GM12878 (cell line): ENCODE measurements around the gene MARVELD2. TPM values are rescaled to one million over a fixed set of nuclear protein-coding genes. Genes with fewer than 3 reads are reported as not detected.
A peak's percentile ranks its signal among the peaks of the same experiment; 100 is the strongest.

Experiments used
- BMI1 ChIP-seq: fragments of 450-650 bp; IDR thresholded peaks from 2 replicates; pipeline ENCODE4 v1.6.1; 2016; ENCODE audit warnings: mild to moderate bottlenecking, moderate library complexity, borderline replicate concordance
- CTCF ChIP-seq, 3 experiments: IDR thresholded peaks in 2 of 3; conservative IDR thresholded peaks in 1 of 3; 2 replicates each; pipeline ENCODE4 v1.5.1; 2011; ENCODE audit warnings: low read depth in 3 of 3, low read length in 3 of 3, mild to moderate bottlenecking in 3 of 3, control low read depth in 2 of 3, moderate library complexity in 2 of 3, inconsistent platforms in 1 of 3, mixed read lengths in 1 of 3; ENCODE audit not compliant: control insufficient read depth in 2 of 3, insufficient read depth in 1 of 3; ENCODE audit errors: extremely low read depth in 1 of 3
- CUX1 ChIP-seq: IDR thresholded peaks from 2 replicates; pipeline ENCODE4 v1.6.1; 2012; ENCODE audit warnings: improper control_type of control experiment, low read depth, low read length; ENCODE audit not compliant: insufficient replicate concordance
- ETV6 ChIP-seq, 2 experiments: fragments of 450-650 bp in 1 of 2; IDR thresholded peaks in 1 of 2; conservative IDR thresholded peaks in 1 of 2; 2 replicates each; pipeline ENCODE4 v1.6.1; 2014; ENCODE audit warnings: antibody characterized with exemption in 1 of 2, borderline replicate concordance in 1 of 2, low read depth in 1 of 2, mild to moderate bottlenecking in 1 of 2, moderate library complexity in 1 of 2
- GABPA ChIP-seq: IDR thresholded peaks from 2 replicates; pipeline ENCODE4 v1.6.1; 2014; ENCODE audit warnings: antibody characterized with exemption, low read depth, mild to moderate bottlenecking, inconsistent platforms
- JUND ChIP-seq: IDR thresholded peaks from 2 replicates; pipeline ENCODE4 v1.6.1; 2012; ENCODE audit warnings: low read depth, mild to moderate bottlenecking, low read length, improper control_type of control experiment, moderate library complexity
- NBN ChIP-seq: fragments of 450-650 bp; IDR thresholded peaks from 2 replicates; pipeline ENCODE4 v1.6.1; 2016
- PKNOX1 ChIP-seq: fragments of 450-650 bp; IDR thresholded peaks from 2 replicates; pipeline ENCODE4 v1.6.1; 2016; ENCODE audit warnings: mild to moderate bottlenecking
- RELA ChIP-seq: fragments of 450-650 bp; IDR thresholded peaks from 2 replicates; pipeline ENCODE4 v1.8.0; 2014; ENCODE audit warnings: borderline replicate concordance; ENCODE audit not compliant: partially characterized antibody
- TCF12 ChIP-seq: IDR thresholded peaks from 2 replicates; pipeline ENCODE4 v1.6.1; 2011; ENCODE audit warnings: low read depth, mild to moderate bottlenecking, low read length
- polyA plus RNA-seq, 11 experiments: library from polyadenylated mRNA; depleted of rRNA in 4 of 11; unstranded in 6 of 11; stranded (reverse) in 5 of 11; fragments of >200 nt; fragmentation: Nextera tagmentation in 4 of 11; fragmentation: Illumina TruSeq in 1 of 11; extraction: Ambion mirVana in 4 of 11; extraction: Trizol in 1 of 11; gene quantifications; 1 replicate in 1 of 11; 2 replicates in 10 of 11; pipeline versions ENCODE4 v1.2.1 to v1.2.3, GENCODE V29; 2011 to 2016; ENCODE audit warnings: inconsistent platforms in 2 of 11, missing spikeins in 2 of 11, low read depth in 1 of 11
- total RNA-seq, 4 experiments: library from RNA; depleted of rRNA in 3 of 4; stranded (reverse); fragments of >200 nt in 3 of 4; fragmentation: Illumina TruSeq in 1 of 4; extraction: Trizol in 1 of 4; gene quantifications; 2 replicates each; pipeline versions ENCODE4 v1.2.1 to v1.2.3, GENCODE V29; 2013 to 2021
- TF ChIP-seq, protein P1 (sequence below): fragments of 450-650 bp; formaldehyde crosslinking; IDR thresholded peaks from 2 replicates; pipeline ENCODE4 v1.4.0; 2022; ENCODE audit warnings: mild to moderate bottlenecking, moderate library complexity

MARVELD2 gene
- total and polyA plus RNA-seq, 10 of the 15 experiments (the other 5 are each of a cell fraction or from before 2014, with no cell fraction given) = 0.37 to 6.2 (median 3.8) TPM

DNA sequence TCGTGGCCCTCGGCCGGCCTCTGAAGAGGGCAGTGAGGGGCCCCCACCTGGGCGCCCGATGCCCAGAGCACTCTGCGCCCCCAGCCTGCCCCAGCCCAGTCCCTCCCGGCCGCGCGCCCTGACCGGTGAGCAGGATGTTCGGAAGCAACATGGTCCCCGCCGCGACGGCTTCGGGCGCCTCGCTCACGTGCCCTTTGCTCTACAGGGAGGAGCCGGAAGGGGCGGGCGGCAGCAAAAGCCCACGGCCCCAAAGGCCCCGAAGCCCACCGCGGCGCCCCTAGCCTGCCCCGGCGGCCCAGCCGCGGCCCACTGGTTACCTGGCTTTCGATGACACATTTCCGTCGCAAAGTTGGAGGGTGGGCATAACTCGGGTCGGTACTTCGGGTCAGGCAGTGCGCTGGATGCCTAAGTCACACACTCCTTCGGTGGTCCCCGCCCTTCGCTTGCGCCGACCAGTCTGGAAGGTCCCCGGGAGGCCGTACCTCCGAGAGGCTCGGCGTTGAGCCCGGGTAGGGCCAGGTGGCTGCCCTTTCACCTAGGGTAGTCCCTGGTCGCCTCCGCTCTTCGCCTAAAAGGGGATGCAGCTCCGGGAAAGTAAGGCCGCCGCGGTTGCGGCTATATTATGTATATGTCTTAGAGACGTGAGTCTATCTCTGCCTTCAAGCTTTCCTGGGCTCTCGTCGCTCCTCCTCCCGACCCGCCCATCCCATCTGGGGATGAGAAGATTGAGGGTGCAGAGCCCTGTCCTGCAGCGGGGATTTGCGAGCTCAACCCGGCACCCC lies 45.4 kb upstream of the MARVELD2 start, which contains the start of the genes AK6, RAD17 and TAF9 (continued):
- TF ChIP-seq CUX1 (no peak), ETV6 (conservative IDR thresholded peaks at IDR 0.05 in 1 of 2, IDR thresholded peaks at IDR 0.05 in 1 of 2; ENCODE audit: borderline replicate concordance in 1 of 2, low read depth in 1 of 2) (no peak), JUND (no peak), NBN (peak; percentile 61), CTCF (IDR thresholded peaks at IDR 0.05 in 2 of 3, conservative IDR thresholded peaks at IDR 0.05 in 1 of 3; ENCODE audit: control insufficient read depth in 2 of 3, extremely low read depth in 1 of 3, insufficient read depth in 1 of 3, low read depth in 3 of 3, low read length in 3 of 3) (no peak), GABPA (peak; percentile 66), TCF12 (peak; percentile 40), PKNOX1 (peak; percentile 38; the same call in 1 of the 2 replicates), BMI1 (no peak), RELA (peak; percentile 81)
- TF ChIP-seq, protein P1, sequence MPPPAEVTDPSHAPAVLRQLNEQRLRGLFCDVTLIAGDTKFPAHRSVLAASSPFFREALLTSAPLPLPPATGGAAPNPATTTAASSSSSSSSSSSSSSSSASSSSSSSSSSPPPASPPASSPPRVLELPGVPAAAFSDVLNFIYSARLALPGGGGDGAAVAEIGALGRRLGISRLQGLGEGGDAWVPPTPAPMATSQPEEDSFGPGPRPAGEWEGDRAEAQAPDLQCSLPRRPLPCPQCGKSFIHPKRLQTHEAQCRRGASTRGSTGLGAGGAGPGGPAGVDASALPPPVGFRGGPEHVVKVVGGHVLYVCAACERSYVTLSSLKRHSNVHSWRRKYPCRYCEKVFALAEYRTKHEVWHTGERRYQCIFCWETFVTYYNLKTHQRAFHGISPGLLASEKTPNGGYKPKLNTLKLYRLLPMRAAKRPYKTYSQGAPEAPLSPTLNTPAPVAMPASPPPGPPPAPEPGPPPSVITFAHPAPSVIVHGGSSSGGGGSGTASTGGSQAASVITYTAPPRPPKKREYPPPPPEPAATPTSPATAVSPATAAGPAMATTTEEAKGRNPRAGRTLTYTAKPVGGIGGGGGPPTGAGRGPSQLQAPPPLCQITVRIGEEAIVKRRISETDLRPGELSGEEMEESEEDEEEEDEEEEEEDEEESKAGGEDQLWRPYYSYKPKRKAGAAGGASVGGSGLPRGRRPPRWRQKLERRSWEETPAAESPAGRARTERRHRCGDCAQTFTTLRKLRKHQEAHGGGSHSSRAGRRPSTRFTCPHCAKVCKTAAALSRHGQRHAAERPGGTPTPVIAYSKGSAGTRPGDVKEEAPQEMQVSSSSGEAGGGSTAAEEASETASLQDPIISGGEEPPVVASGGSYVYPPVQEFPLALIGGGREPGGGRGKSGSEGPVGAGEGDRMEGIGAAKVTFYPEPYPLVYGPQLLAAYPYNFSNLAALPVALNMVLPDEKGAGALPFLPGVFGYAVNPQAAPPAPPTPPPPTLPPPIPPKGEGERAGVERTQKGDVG = no peak
